SK-N-SH treated with all-trans-retinoic acid at 6 μM for 48 hours (cell line): ENCODE results near the gene GCHFR.

ENCODE experiments used
- GLIS3 ChIP-seq: fragments of 250-450 bp; sonication (Bioruptor Pico); IDR thresholded peaks from 2 replicates; pipeline ENCODE4 v1.5.0; 2020; ENCODE audit warnings: mild to moderate bottlenecking, moderate library complexity
- OSR1 ChIP-seq: fragments of 250-450 bp; sonication (Bioruptor Pico); IDR thresholded peaks from 2 replicates; pipeline ENCODE4 v1.8.0; 2022; ENCODE audit warnings: moderate library complexity, mild to moderate bottlenecking, inconsistent platforms
- RARB ChIP-seq: fragments of 250-450 bp; sonication (Bioruptor Pico); IDR thresholded peaks from 2 replicates; pipeline ENCODE4 v1.8.0; 2021; ENCODE audit warnings: mild to moderate bottlenecking, moderate library complexity
- SNAI2 ChIP-seq: fragments of 250-450 bp; sonication (Bioruptor Pico); IDR thresholded peaks from 2 replicates; pipeline ENCODE4 v1.5.0; 2020; ENCODE audit warnings: mild to moderate bottlenecking, moderate library complexity
- TOX ChIP-seq: fragments of 250-450 bp; sonication (Bioruptor Pico); IDR thresholded peaks from 2 replicates; pipeline ENCODE4 v1.8.0; 2021; ENCODE audit warnings: mild to moderate bottlenecking, moderate library complexity, borderline replicate concordance
- ZFP3 ChIP-seq: fragments of 250-450 bp; sonication (Bioruptor Pico); IDR thresholded peaks from 2 replicates; pipeline ENCODE4 v1.5.0; 2020; ENCODE audit warnings: mild to moderate bottlenecking, moderate library complexity
- ZFP30 ChIP-seq: fragments of 450-650 bp; formaldehyde crosslinking; IDR thresholded peaks from 2 replicates; pipeline ENCODE4 v1.5.0; 2022; ENCODE audit warnings: mild to moderate bottlenecking, moderate library complexity
- ZNF565 ChIP-seq: fragments of 450-650 bp; formaldehyde crosslinking; conservative IDR thresholded peaks from 2 replicates; pipeline ENCODE4 v1.5.0; 2020; ENCODE audit warnings: low read depth, mild to moderate bottlenecking, moderate library complexity
- TF ChIP-seq, protein P1 (sequence below): fragments of 250-450 bp; sonication (Bioruptor Pico); IDR thresholded peaks from 2 replicates; pipeline ENCODE4 v1.5.1; 2020; ENCODE audit warnings: low read depth, mild to moderate bottlenecking, moderate library complexity

DNA sequence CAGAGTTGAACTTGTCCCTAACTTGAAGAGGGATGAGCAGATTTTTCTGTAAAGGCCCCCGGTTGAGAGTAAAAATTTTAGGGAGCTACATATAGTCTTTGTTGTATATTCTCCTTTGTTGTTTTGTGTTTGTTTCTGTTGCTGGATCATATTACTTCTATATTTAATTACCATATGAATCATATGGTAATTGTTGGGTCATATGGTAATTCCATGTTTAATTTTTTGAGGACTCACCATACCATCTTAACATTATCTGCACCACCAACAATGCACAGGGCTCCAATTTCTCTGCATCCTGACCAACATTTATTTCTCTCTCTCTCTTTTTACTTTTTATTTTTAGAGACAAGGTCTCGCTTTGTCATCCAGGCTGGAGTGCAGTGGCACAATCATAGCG, 35.7 kb downstream of the GCHFR start:
- no peak for TF ChIP-seq ZFP30 (CRISPR knock-in tag)
- TF ChIP-seq GLIS3: no peak
- TF ChIP-seq RARB (CRISPR knock-in tag): no peak
- TF ChIP-seq ZNF565 (CRISPR knock-in tag): no peak
- TF ChIP-seq, protein P1, sequence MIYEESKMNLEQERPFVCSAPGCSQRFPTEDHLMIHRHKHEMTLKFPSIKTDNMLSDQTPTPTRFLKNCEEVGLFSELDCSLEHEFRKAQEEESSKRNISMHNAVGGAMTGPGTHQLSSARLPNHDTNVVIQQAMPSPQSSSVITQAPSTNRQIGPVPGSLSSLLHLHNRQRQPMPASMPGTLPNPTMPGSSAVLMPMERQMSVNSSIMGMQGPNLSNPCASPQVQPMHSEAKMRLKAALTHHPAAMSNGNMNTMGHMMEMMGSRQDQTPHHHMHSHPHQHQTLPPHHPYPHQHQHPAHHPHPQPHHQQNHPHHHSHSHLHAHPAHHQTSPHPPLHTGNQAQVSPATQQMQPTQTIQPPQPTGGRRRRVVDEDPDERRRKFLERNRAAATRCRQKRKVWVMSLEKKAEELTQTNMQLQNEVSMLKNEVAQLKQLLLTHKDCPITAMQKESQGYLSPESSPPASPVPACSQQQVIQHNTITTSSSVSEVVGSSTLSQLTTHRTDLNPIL: no peak
- TF ChIP-seq OSR1 (CRISPR knock-in tag): no peak
- TF ChIP-seq SNAI2 (CRISPR knock-in tag): no peak
- TF ChIP-seq TOX: no peak
- no peak for TF ChIP-seq ZFP3 (CRISPR knock-in tag)
